ENCODE data around the gene ABCC2. TPM values are rescaled to one million over a fixed set of nuclear protein-coding genes. Genes with fewer than 3 reads are reported as not detected.

The ABCC2 gene
- total and polyA plus RNA-seq, 9 of the 15 experiments (the other 6 are each of a cell fraction or from before 2014, with no cell fraction given), result 0.03 to 0.18 (median 0.10) TPM; not detected in 1

DNA sequence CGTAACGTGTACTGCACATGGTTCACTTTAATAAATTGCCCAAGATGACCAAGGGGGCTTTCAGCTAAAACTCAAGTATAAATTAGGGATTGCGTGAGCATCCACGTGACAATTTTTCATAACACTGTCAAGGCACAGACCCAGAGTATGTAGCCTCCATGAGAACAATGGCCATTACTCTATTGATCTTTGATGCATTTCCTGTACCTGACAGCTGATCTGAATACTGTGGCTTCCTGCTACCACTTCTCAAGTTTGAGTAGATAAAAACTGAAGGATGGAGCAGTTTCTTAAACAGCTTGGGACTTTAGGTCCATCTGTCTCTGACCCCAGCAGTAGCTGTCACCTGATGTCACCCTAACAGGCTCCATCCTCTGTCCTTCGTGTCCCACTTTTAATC, 98.9 kb downstream of the ABCC2 start:
- Histone ChIP-seq H4K20me1 (replicated peaks; ENCODE audit: control insufficient read depth, insufficient read depth, low read length) (no peaks in the 10 kb centered on the region), H3K4me1 (replicated peaks in 1 of 2; ENCODE audit: control insufficient read depth in 2 of 2, insufficient read depth in 2 of 2, low read length in 2 of 2) (no peaks in the 10 kb centered on the region), H3K27me3 (ENCODE audit: control insufficient read depth in 2 of 2, insufficient read depth in 2 of 2, low read length in 2 of 2) (no peaks in the 10 kb centered on the region), H3K79me2 (ENCODE audit: control insufficient read depth, insufficient read depth, low read length) (no peaks in the 10 kb centered on the region), H3K9me3 (replicated peaks; ENCODE audit: control insufficient read depth, insufficient read depth, low read depth, low read length) (no peaks in the 10 kb centered on the region), H3K9me1 (ENCODE audit: control insufficient read depth, insufficient read depth, low read length) (no peaks in the 10 kb centered on the region), H3K4me3 (no peak overlapping the region), H3K4me2 (ENCODE audit: insufficient read depth, low read length) (no peak overlapping the region), H3K36me3 (ENCODE audit: control insufficient read depth, insufficient read depth, low read length) (peaks cover 7% of the 10 kb centered on the region; the same call in 1 of the 3 replicates), H3K9ac (ENCODE audit: insufficient read depth in 1 of 2, low read depth in 2 of 2, low read length in 2 of 2) (no peak overlapping the region), H3K27ac (ENCODE audit: extremely low read depth, low read depth, low read length) (no peak overlapping the region), H2AFZ (ENCODE audit: low read depth, low read length) (no peak overlapping the region)
- ATAC-seq (no peak), FAIRE-seq (no peak), DNase-seq (ENCODE audit: extremely low read depth in 1 of 4, low spot score in 3 of 4) (no peak)
- BruUV-seq (replicated peaks), result no TSS peak
- TF ChIP-seq TBP (optimal IDR thresholded peaks at IDR 0.05; ENCODE audit: low read depth, low read length) (no peak), ESRRA (IDR thresholded peaks at IDR 0.05; ENCODE audit: borderline replicate concordance, low read depth) (no peak), SMAD3 (CRISPR knock-in tag; conservative IDR thresholded peaks at IDR 0.05) (no peak), MYNN (IDR thresholded peaks at IDR 0.05) (no peak), MYNN (CRISPR knock-in tag; IDR thresholded peaks at IDR 0.05) (no peak), RFX5 (IDR thresholded peaks at IDR 0.05; ENCODE audit: low read depth, low read length) (no peak), NFIC (IDR thresholded peaks at IDR 0.05) (no peak), ZNF766 (CRISPR knock-in tag; conservative IDR thresholded peaks at IDR 0.05) (no peak), NCOA2 (IDR thresholded peaks at IDR 0.05; ENCODE audit: partially characterized antibody in 2 of 2) (no peak), CHD2 (IDR thresholded peaks at IDR 0.05; ENCODE audit: low read depth, low read length) (no peak), HDAC6 (IDR thresholded peaks at IDR 0.05; ENCODE audit: low read depth, low read length) (no peak), ELF1 (tag; IDR thresholded peaks at IDR 0.05) (no peak), EGR1 (conservative IDR thresholded peaks at IDR 0.05) (no peak), ZNF696 (CRISPR knock-in tag; conservative IDR thresholded peaks at IDR 0.05) (no peak), MTF1 (CRISPR knock-in tag; IDR thresholded peaks at IDR 0.05; ENCODE audit: borderline replicate concordance) (no peak), TCFL5 (CRISPR knock-in tag; conservative IDR thresholded peaks at IDR 0.05) (no peak), WHSC1 (IDR thresholded peaks at IDR 0.05; ENCODE audit: low read length) (no peak)
- TF ChIP-seq, protein P1, sequence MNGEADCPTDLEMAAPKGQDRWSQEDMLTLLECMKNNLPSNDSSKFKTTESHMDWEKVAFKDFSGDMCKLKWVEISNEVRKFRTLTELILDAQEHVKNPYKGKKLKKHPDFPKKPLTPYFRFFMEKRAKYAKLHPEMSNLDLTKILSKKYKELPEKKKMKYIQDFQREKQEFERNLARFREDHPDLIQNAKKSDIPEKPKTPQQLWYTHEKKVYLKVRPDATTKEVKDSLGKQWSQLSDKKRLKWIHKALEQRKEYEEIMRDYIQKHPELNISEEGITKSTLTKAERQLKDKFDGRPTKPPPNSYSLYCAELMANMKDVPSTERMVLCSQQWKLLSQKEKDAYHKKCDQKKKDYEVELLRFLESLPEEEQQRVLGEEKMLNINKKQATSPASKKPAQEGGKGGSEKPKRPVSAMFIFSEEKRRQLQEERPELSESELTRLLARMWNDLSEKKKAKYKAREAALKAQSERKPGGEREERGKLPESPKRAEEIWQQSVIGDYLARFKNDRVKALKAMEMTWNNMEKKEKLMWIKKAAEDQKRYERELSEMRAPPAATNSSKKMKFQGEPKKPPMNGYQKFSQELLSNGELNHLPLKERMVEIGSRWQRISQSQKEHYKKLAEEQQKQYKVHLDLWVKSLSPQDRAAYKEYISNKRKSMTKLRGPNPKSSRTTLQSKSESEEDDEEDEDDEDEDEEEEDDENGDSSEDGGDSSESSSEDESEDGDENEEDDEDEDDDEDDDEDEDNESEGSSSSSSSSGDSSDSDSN (IDR thresholded peaks at IDR 0.05; ENCODE audit: borderline replicate concordance in 1 of 2, low read depth in 2 of 2, low read length in 2 of 2), result no peak
- TF ChIP-seq, protein P2, sequence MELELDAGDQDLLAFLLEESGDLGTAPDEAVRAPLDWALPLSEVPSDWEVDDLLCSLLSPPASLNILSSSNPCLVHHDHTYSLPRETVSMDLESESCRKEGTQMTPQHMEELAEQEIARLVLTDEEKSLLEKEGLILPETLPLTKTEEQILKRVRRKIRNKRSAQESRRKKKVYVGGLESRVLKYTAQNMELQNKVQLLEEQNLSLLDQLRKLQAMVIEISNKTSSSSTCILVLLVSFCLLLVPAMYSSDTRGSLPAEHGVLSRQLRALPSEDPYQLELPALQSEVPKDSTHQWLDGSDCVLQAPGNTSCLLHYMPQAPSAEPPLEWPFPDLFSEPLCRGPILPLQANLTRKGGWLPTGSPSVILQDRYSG (tag; conservative IDR thresholded peaks at IDR 0.05; ENCODE audit: low read depth), result no peak
- TF ChIP-seq, protein P3, sequence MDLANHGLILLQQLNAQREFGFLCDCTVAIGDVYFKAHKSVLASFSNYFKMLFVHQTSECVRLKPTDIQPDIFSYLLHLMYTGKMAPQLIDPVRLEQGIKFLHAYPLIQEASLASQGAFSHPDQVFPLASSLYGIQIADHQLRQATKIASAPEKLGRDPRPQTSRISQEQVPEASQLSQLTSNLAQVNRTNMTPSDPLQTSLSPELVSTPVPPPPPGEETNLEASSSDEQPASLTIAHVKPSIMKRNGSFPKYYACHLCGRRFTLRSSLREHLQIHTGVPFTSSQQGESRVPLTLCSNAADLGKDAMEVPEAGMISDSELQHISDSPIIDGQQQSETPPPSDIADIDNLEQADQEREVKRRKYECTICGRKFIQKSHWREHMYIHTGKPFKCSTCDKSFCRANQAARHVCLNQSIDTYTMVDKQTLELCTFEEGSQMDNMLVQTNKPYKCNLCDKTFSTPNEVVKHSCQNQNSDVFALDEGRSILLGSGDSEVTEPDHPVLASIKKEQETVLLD (IDR thresholded peaks at IDR 0.05), result no peak
- intact Hi-C loops (cut with micrococcal nuclease), result no loop called here
- ChIA-PET CTCF (ENCODE audit: low intra/inter-chr PET ratio) (no interaction called here), POLR2A (no interaction called here)
- WGBS (ENCODE audit: insufficient coverage, low coverage, missing lambda C conversion rate), result 70% methylated on average over 4 of the region's 5 CpGs
- in situ Hi-C loops (cut with MboI), result no loop called here
